Measurements from ENCODE around the gene HLCS.
"Not testable (repeated sequence)": the region's sequence is repeated elsewhere in the genome, so short reads cannot be mapped to it uniquely, and the experiment has no call there.

Gene HLCS

GRCh38 chr21:36850372-36850771 is 116.1 kb downstream of the HLCS start:
- DNase-seq (ENCODE audit: low read depth in 2 of 2) = no peak

GRCh38 chr21:36849461-36850105 is 116.9 kb downstream of the HLCS start:
- no peak for DNase-seq (ENCODE audit: low read depth in 2 of 2)

- DNase-seq (ENCODE audit: low read depth in 2 of 2) = no peak
These were observed 117.7 kb downstream of the HLCS start for GRCh38 chr21:36848730-36849274.

- DNase-seq (ENCODE audit: low read depth in 2 of 2) = no peak
These were observed 119.3 kb downstream of the HLCS start for GRCh38 chr21:36847189-36847588.

GRCh38 chr21:36846631-36847030 is 119.8 kb downstream of the HLCS start:
- no peak for DNase-seq (ENCODE audit: low read depth in 2 of 2)

GRCh38 chr21:36845790-36846189 is 120.7 kb downstream of the HLCS start:
- DNase-seq (ENCODE audit: low read depth in 2 of 2) = no peak

GRCh38 chr21:36845070-36845469 is 121.4 kb downstream of the HLCS start:
- no peak for DNase-seq (ENCODE audit: low read depth in 2 of 2)

GRCh38 chr21:36841866-36842265 is 124.6 kb downstream of the HLCS start:
- no peak for DNase-seq (ENCODE audit: low read depth in 2 of 2)

GRCh38 chr21:36839735-36840134 is 126.7 kb downstream of the HLCS start:
- DNase-seq (ENCODE audit: low read depth in 2 of 2) = no peak

- DNase-seq (ENCODE audit: low read depth in 2 of 2) = no peak
These were observed 127.3 kb downstream of the HLCS start for GRCh38 chr21:36839123-36839522.

GRCh38 chr21:36835383-36835795 is 131.1 kb downstream of the HLCS start:
- DNase-seq (ENCODE audit: low read depth in 2 of 2) = no peak

GRCh38 chr21:36834192-36834591 is 132.3 kb downstream of the HLCS start:
- DNase-seq (ENCODE audit: low read depth in 2 of 2) = no peak

- no peak for DNase-seq (ENCODE audit: low read depth in 2 of 2)
These were observed 136.4 kb downstream of the HLCS start for GRCh38 chr21:36830100-36830499.

- DNase-seq (ENCODE audit: low read depth in 2 of 2) = no peak
These were observed 137.5 kb downstream of the HLCS start for GRCh38 chr21:36828891-36829515.

- DNase-seq (ENCODE audit: low read depth in 2 of 2) = no peak
These were observed 138.3 kb downstream of the HLCS start for GRCh38 chr21:36828208-36828607.

GRCh38 chr21:36825658-36826057 is 140.8 kb downstream of the HLCS start:
- DNase-seq (ENCODE audit: low read depth in 2 of 2) = no peak

- DNase-seq (ENCODE audit: low read depth in 2 of 2) = no peak
These were observed 145.5 kb downstream of the HLCS start for GRCh38 chr21:36821032-36821299.

- no peak for DNase-seq (ENCODE audit: low read depth in 2 of 2)
These were observed 146.1 kb downstream of the HLCS start for GRCh38 chr21:36820176-36821031.

GRCh38 chr21:36817732-36818450 is 148.6 kb downstream of the HLCS start:
- DNase-seq (ENCODE audit: low read depth in 2 of 2) = no peak

- no peak for DNase-seq (ENCODE audit: low read depth in 2 of 2)
These were observed 149.8 kb downstream of the HLCS start for GRCh38 chr21:36816561-36817130.

GRCh38 chr21:36816026-36816425 is 150.4 kb downstream of the HLCS start:
- not testable (repeated sequence) for DNase-seq (ENCODE audit: low read depth in 2 of 2)

GRCh38 chr21:36815284-36815683 is 151.2 kb downstream of the HLCS start:
- DNase-seq (ENCODE audit: low read depth in 2 of 2) = no peak
